KMS-11 (cell line): ENCODE data around the gene BRAF.

ENCODE experiments used
- H2AFZ ChIP-seq: fragments of 200-600 bp; sonication (generic); 2 replicates; pipeline ENCODE4 v1.6.1; 2016; ENCODE audit warnings: antibody characterized with exemption, mixed run types, low read depth
- H3K27ac ChIP-seq: fragments of 200-600 bp; sonication (generic); 2 replicates; pipeline ENCODE4 v1.6.1; 2016; ENCODE audit warnings: mild to moderate bottlenecking, mixed run types
- H3K27me3 ChIP-seq: fragments of 200-600 bp; sonication (generic); 2 replicates; pipeline ENCODE4 v1.6.1; 2017; ENCODE audit warnings: mild to moderate bottlenecking, low read depth, mixed run types, moderate library complexity; ENCODE audit not compliant: insufficient read depth
- H3K36me3 ChIP-seq: fragments of 200-600 bp; sonication (generic); 2 replicates; pipeline ENCODE4 v1.6.1; 2017; ENCODE audit warnings: mild to moderate bottlenecking, mixed run types; ENCODE audit not compliant: insufficient read depth
- H3K4me1 ChIP-seq: fragments of 200-600 bp; sonication (generic); 2 replicates; pipeline ENCODE4 v1.6.1; 2016; ENCODE audit warnings: mild to moderate bottlenecking, low read depth, mixed run types; ENCODE audit not compliant: poor library complexity, severe bottlenecking
- H3K4me2 ChIP-seq: fragments of 200-600 bp; sonication (generic); 2 replicates; pipeline ENCODE4 v1.7.0; 2016; ENCODE audit warnings: mild to moderate bottlenecking, mixed run types
- H3K4me3 ChIP-seq: fragments of 200-600 bp; sonication (generic); IDR thresholded peaks from 2 replicates; pipeline ENCODE4 v1.6.1; 2017; ENCODE audit warnings: low read depth, low read length, mixed read lengths; ENCODE audit not compliant: insufficient read depth
- H3K79me2 ChIP-seq: fragments of 200-600 bp; sonication (generic); 2 replicates; pipeline ENCODE4 v1.6.1; 2016; ENCODE audit warnings: low read depth, mixed run types; ENCODE audit not compliant: insufficient read depth
- H3K9ac ChIP-seq: fragments of 200-600 bp; sonication (generic); 2 replicates; pipeline ENCODE4 v1.6.1; 2016; ENCODE audit warnings: mild to moderate bottlenecking, mixed run types
- H4K20me1 ChIP-seq: fragments of 200-600 bp; sonication (generic); 2 replicates; pipeline ENCODE4 v1.6.1; 2016; ENCODE audit warnings: mild to moderate bottlenecking, mixed run types; ENCODE audit not compliant: insufficient read depth
- CTCF ChIP-seq: fragments of 200-600 bp; sonication (generic); conservative IDR thresholded peaks from 2 replicates; pipeline ENCODE4 v1.6.1; 2017; ENCODE audit warnings: low read depth, mild to moderate bottlenecking, antibody characterized with exemption, low read length, moderate library complexity, mixed read lengths

The BRAF gene

GRCh38 chr7:140869430-140869829 is 55.3 kb downstream of the BRAF start:
- Histone ChIP-seq H2AFZ (no peak overlapping the region), H3K36me3 (no peaks in the 10 kb centered on the region), H3K79me2 (peaks cover 28% of the 10 kb centered on the region; the same call in 1 of the 2 replicates), H3K4me2 (no peak overlapping the region), H3K27ac (no peak overlapping the region), H3K9ac (no peak overlapping the region), H3K27me3 (no peaks in the 10 kb centered on the region), H3K4me3 (no peak overlapping the region), H3K4me1 (no peaks in the 10 kb centered on the region), H4K20me1 (peaks cover 10% of the 10 kb centered on the region; the same call in 1 of the 2 replicates)
- no peak for TF ChIP-seq CTCF

- peaks cover 29% of the 10 kb centered on the region; the same call in 1 of the 2 replicates for H3K79me2 ChIP-seq
- H4K20me1 ChIP-seq, result peaks cover 13% of the 10 kb centered on the region; the same call in 1 of the 2 replicates
- no peak overlapping the region for H3K9ac ChIP-seq
These were observed 57.0 kb downstream of the BRAF start for GRCh38 chr7:140867467-140868462.

GRCh38 chr7:140866926-140867325 is 57.8 kb downstream of the BRAF start:
- Histone ChIP-seq H3K9ac (no peak overlapping the region), H3K4me1 (no peaks in the 10 kb centered on the region), H3K4me3 (no peak overlapping the region), H4K20me1 (peaks cover 15% of the 10 kb centered on the region; the same call in 1 of the 2 replicates), H2AFZ (no peak overlapping the region), H3K79me2 (peaks cover 34% of the 10 kb centered on the region; the same call in 1 of the 2 replicates), H3K36me3 (no peaks in the 10 kb centered on the region), H3K27ac (no peak overlapping the region), H3K4me2 (no peak overlapping the region), H3K27me3 (no peaks in the 10 kb centered on the region)
- no peak for TF ChIP-seq CTCF

More at GRCh38 chr7:140867467-140868462, 57.0 kb downstream of the BRAF start:
- Histone ChIP-seq H3K27me3 (no peaks in the 10 kb centered on the region), H3K4me3 (no peak overlapping the region), H3K4me2 (no peak overlapping the region), H3K4me1 (no peaks in the 10 kb centered on the region), H3K27ac (no peak overlapping the region), H2AFZ (no peak overlapping the region), H3K36me3 (no peaks in the 10 kb centered on the region)
- no peak for TF ChIP-seq CTCF

GRCh38 chr7:140864732-140865131 is 60.0 kb downstream of the BRAF start:
- no peak overlapping the region for H3K4me2 ChIP-seq
- H2AFZ ChIP-seq, result no peak overlapping the region
- no peak for TF ChIP-seq CTCF
- peaks cover 15% of the 10 kb centered on the region; the same call in 1 of the 2 replicates for H4K20me1 ChIP-seq
- no peaks in the 10 kb centered on the region for H3K27me3 ChIP-seq
- no peaks in the 10 kb centered on the region for H3K4me1 ChIP-seq
- H3K9ac ChIP-seq, result no peak overlapping the region
- no peak overlapping the region for H3K27ac ChIP-seq
- no peak overlapping the region for H3K4me3 ChIP-seq
- H3K79me2 ChIP-seq, result peaks cover 51% of the 10 kb centered on the region; the same call in 1 of the 2 replicates
- no peaks in the 10 kb centered on the region for H3K36me3 ChIP-seq
